Vagina (tissue), 2 donors: ENCODE measurements around the gene ARMC3. TPM values are rescaled to one million over a fixed set of nuclear protein-coding genes. Genes with fewer than 3 reads are reported as not detected.

Source experiments
- DNase-seq, 2 donors: peaks; one replicate each; pipeline ENCODE4 v3.0.0-alpha.2; 2017; ENCODE audit errors: extremely low spot score in 2 of 2
- H3K27ac ChIP-seq: fragments of 200-600 bp; sonication (generic); one replicate; pipeline ENCODE4 v1.5.1; 2019
- H3K27me3 ChIP-seq: fragments of 200-600 bp; sonication (generic); one replicate; pipeline ENCODE4 v1.5.1; 2019
- H3K36me3 ChIP-seq, 2 donors: fragments of 200-600 bp; sonication (generic); one replicate each; pipeline ENCODE4 v1.5.1; 2017 to 2019
- H3K4me1 ChIP-seq: fragments of 200-600 bp; sonication (generic); one replicate; pipeline ENCODE4 v1.5.1; 2019
- H3K4me3 ChIP-seq, 2 donors: fragments of 200-600 bp; sonication (generic); 1 replicate in 1 of 2; 2 replicates in 1 of 2; pipeline ENCODE4 v1.5.1; 2016 to 2019
- H3K9me3 ChIP-seq: fragments of 200-600 bp; sonication (generic); one replicate; pipeline ENCODE4 v1.5.1; 2019
- CTCF ChIP-seq, 3 experiments: fragments of 450-650 bp in 2 of 3; fragments of 200-600 bp in 1 of 3; sonication (generic) in 1 of 3; IDR thresholded peaks; one replicate each; pipeline ENCODE4 v1.5.1; 2017 to 2019; ENCODE audit warnings: antibody characterized with exemption in 3 of 3, mild to moderate bottlenecking in 2 of 3, moderate library complexity in 2 of 3
- POLR2A ChIP-seq, 2 donors: fragments of 450-650 bp; IDR thresholded peaks; one replicate each; pipeline ENCODE4 v1.6.1; 2017; ENCODE audit warnings: antibody characterized with exemption in 2 of 2, mild to moderate bottlenecking in 2 of 2, moderate library complexity in 2 of 2
- POLR2AphosphoS5 ChIP-seq, 2 donors: sonication (generic); formaldehyde crosslinking; IDR thresholded peaks; one replicate each; pipeline ENCODE4 v1.9.0; 2017; ENCODE audit warnings: antibody characterized with exemption in 2 of 2, mild to moderate bottlenecking in 2 of 2, low read depth in 1 of 2; ENCODE audit not compliant: insufficient read depth in 1 of 2
- intact Hi-C: fragments of 100-400 bp; cut with DNase I; formaldehyde crosslinking; loops from one replicate; pipeline ENCODE4 v1.15.1; 2023
- total RNA-seq: library from RNA; depleted of rRNA; stranded (reverse); fragments of >200 nt; gene quantifications from one replicate; pipeline ENCODE4 v1.2.3, GENCODE V29; 2016

ARMC3 gene
- total RNA-seq, 1 donor from 2014 or later = not detected

GRCh38 chr10:22988581-22989360 lies 60.9 kb downstream of the ARMC3 start:
- no peaks in the 10 kb centered on the region for H3K27me3 ChIP-seq
- no peak overlapping the region for H3K4me3 ChIP-seq
- TF ChIP-seq POLR2A (IDR thresholded peaks at IDR 0.05) (no peak), CTCF (IDR thresholded peaks at IDR 0.05) (peak; percentile 83 to 92 (median 87)), POLR2AphosphoS5 (IDR thresholded peaks at IDR 0.05; ENCODE audit: insufficient read depth in 1 of 2, low read depth in 1 of 2) (peak in 1 of 2 donors; percentile 77)
- intact Hi-C loops = loop anchor here (10.0 kb wide), 1 partner anchor 424 kb away; no protein-coding TSS in a partner anchor
- no peaks in the 10 kb centered on the region for H3K4me1 ChIP-seq
- H3K27ac ChIP-seq = no peak overlapping the region
- no peaks in the 10 kb centered on the region for H3K9me3 ChIP-seq
- H3K36me3 ChIP-seq = no peaks in the 10 kb centered on the region
- no peak for DNase-seq

GRCh38 chr10:22990443-22990842 lies 62.6 kb downstream of the ARMC3 start:
- intact Hi-C loops = loop anchor here (5.0 kb wide), 1 partner anchor 978 kb away; no protein-coding TSS in a partner anchor

GRCh38 chr10:22992075-22992474 lies 64.2 kb downstream of the ARMC3 start:
- intact Hi-C loops = loop anchor here (5.0 kb wide), 1 partner anchor 980 kb away; no protein-coding TSS in a partner anchor
- H3K4me1 ChIP-seq = no peaks in the 10 kb centered on the region
- no peaks in the 10 kb centered on the region for H3K9me3 ChIP-seq

More at GRCh38 chr10:22990443-22990842, 62.6 kb downstream of the ARMC3 start:
- TF ChIP-seq CTCF (IDR thresholded peaks at IDR 0.05) (no peak), POLR2A (IDR thresholded peaks at IDR 0.05) (no peak), POLR2AphosphoS5 (IDR thresholded peaks at IDR 0.05; ENCODE audit: insufficient read depth in 1 of 2, low read depth in 1 of 2) (no peak)
- H3K27ac ChIP-seq = no peak overlapping the region
- no peaks in the 10 kb centered on the region for H3K9me3 ChIP-seq
- H3K4me3 ChIP-seq = no peak overlapping the region
- no peaks in the 10 kb centered on the region for H3K27me3 ChIP-seq
- H3K36me3 ChIP-seq = no peaks in the 10 kb centered on the region
- no peak for DNase-seq
- no peaks in the 10 kb centered on the region for H3K4me1 ChIP-seq

GRCh38 chr10:22992621-22993020 lies 64.8 kb downstream of the ARMC3 start:
- Histone ChIP-seq H3K27me3 (no peaks in the 10 kb centered on the region), H3K4me1 (no peaks in the 10 kb centered on the region), H3K27ac (no peak overlapping the region), H3K9me3 (no peaks in the 10 kb centered on the region), H3K4me3 (no peak overlapping the region), H3K36me3 (no peaks in the 10 kb centered on the region)
- no peak for DNase-seq
- intact Hi-C loops = loop anchor here (5.0 kb wide), 1 partner anchor 980 kb away; no protein-coding TSS in a partner anchor
- TF ChIP-seq POLR2A (IDR thresholded peaks at IDR 0.05) = no peak
- no peak for TF ChIP-seq POLR2AphosphoS5 (IDR thresholded peaks at IDR 0.05; ENCODE audit: insufficient read depth in 1 of 2, low read depth in 1 of 2)
- TF ChIP-seq CTCF (IDR thresholded peaks at IDR 0.05) = no peak

More at GRCh38 chr10:22992075-22992474, 64.2 kb downstream of the ARMC3 start:
- TF ChIP-seq POLR2A (IDR thresholded peaks at IDR 0.05) = no peak
- TF ChIP-seq POLR2AphosphoS5 (IDR thresholded peaks at IDR 0.05; ENCODE audit: insufficient read depth in 1 of 2, low read depth in 1 of 2) = no peak
- TF ChIP-seq CTCF (IDR thresholded peaks at IDR 0.05) = no peak
- H3K27me3 ChIP-seq = no peaks in the 10 kb centered on the region
- DNase-seq = no peak
- H3K4me3 ChIP-seq = no peak overlapping the region
- no peak overlapping the region for H3K27ac ChIP-seq
- H3K36me3 ChIP-seq = no peaks in the 10 kb centered on the region

GRCh38 chr10:22993314-22993713 lies 65.5 kb downstream of the ARMC3 start:
- no peaks in the 10 kb centered on the region for H3K27me3 ChIP-seq
- H3K9me3 ChIP-seq = no peaks in the 10 kb centered on the region
- intact Hi-C loops = loop anchor here (5.0 kb wide), 1 partner anchor 981 kb away; no protein-coding TSS in a partner anchor
- no peak overlapping the region for H3K27ac ChIP-seq
- no peak overlapping the region for H3K4me3 ChIP-seq
- TF ChIP-seq POLR2A (IDR thresholded peaks at IDR 0.05) (no peak), CTCF (IDR thresholded peaks at IDR 0.05) (no peak), POLR2AphosphoS5 (IDR thresholded peaks at IDR 0.05; ENCODE audit: insufficient read depth in 1 of 2, low read depth in 1 of 2) (no peak)
- H3K4me1 ChIP-seq = no peaks in the 10 kb centered on the region
- no peak for DNase-seq
- H3K36me3 ChIP-seq = no peaks in the 10 kb centered on the region
